RKO (cell line): Measurements from ENCODE around the gene PHF23.

ENCODE experiments used
- DNase-seq: peaks from one replicate; pipeline ENCODE4 v3.0.0-alpha.2; 2016; ENCODE audit warnings: low spot score

Gene PHF23

DNA sequence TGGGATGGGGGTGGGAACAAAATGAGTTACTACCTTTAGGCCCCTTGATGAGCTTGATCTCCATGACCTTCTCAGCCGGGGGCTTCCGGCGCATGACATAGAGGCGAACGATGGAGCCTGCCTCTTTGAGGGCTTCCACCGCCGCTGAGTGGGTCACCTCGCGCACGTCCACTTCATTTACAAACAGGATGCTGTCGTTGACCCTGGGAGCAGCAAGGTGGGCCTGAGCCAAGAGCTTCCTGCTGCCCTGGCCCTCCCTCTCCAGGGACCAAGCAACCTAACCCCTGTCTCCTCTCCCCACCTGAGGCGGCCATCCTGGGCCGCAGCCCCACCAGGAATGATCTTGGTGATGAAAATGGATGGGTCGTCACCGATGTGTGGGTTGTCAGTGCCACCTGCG is 35.9 kb downstream of the PHF23 start:
- DNase-seq: no peak

DNA sequence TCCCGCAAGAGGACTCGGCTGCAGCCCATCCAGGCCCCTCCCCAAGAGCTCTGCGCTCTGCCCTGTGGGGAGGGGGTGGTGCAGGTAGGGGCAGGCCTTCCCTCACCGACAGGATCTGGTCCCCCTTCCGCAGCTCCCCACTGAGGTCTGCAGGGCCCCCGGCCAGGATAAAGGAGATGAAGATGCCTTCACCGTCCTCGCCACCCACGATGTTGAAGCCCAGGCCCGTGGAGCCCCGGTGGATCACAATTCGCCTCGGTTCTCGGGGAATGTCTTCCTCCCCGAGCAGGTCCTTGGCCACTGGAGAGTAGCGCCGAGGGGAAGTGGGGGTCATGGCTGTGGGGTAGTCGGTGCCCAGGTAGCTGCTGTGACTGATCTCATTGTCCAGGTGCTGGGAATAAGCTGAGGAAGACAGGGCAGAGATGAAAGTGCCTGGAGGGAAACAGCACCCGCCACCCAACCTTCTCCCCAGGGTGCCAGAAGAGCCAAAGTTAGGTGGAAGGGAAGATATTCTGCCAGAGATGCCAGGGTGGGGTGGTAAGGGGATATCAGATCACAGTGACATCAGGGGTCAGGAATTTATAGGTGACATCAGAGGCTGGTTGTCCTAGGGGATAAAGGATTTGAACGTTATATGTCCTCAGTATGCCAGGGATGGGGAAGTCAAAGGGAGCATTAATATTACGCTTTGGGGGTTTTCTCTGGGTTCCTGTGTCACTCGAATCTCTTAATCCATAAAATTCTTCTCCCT is 42.4 kb downstream of the PHF23 start:
- no peak for DNase-seq

DNA sequence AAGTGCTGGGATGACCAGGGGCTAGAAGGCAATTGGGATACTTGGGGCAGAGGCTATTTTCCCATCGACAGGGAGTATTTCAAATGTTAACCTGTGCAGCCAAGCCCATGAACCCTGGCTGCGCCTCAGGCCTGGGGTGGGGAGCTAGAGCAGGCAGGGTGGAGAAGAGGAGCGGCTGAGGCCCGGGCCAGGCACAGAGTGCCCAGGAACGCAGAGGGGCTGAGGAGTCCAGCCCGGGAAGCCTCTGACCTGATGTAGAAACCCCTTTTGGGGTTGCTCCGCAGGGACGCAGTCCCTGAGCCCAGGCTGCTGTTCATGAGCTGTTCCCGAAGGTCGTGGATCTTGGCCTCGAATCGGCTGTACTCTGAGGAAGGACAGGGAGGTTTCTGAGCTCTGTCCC is 43.3 kb downstream of the PHF23 start:
- no peak for DNase-seq

DNA sequence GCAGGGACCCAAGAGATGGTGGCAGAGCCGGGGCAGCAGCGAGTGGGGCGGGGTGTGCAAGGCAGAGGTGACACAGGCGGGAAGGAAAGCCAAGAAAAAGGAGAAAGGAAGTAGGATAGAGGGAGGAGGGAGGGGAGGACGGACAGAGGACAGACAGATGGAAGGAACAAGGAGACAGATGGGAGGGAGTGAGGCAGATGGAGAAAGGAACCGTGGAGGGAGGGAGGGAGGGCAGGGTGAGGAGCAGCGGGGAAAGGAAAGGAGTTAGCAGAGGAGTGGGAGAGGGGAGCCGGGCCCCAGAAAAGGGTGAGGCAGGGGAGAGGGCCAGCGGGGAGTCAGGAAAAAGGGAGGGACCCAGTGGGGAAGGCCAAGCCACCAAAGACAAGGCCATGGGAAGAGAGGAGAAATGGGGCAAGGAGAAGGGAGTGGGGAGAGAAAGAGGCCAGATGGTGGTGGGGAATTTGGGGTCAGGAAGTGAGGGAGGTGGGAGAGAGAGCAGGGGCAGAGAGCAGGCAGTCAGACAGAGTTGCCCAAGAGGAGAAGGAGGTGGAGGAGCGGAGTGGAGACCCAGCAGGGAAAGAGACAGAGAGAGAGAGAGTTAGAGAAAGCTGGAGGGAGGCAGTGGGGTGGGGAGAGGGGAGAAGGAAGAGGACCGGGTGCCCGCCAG is 46.9 kb downstream of the PHF23 start:
- no peak for DNase-seq

DNA sequence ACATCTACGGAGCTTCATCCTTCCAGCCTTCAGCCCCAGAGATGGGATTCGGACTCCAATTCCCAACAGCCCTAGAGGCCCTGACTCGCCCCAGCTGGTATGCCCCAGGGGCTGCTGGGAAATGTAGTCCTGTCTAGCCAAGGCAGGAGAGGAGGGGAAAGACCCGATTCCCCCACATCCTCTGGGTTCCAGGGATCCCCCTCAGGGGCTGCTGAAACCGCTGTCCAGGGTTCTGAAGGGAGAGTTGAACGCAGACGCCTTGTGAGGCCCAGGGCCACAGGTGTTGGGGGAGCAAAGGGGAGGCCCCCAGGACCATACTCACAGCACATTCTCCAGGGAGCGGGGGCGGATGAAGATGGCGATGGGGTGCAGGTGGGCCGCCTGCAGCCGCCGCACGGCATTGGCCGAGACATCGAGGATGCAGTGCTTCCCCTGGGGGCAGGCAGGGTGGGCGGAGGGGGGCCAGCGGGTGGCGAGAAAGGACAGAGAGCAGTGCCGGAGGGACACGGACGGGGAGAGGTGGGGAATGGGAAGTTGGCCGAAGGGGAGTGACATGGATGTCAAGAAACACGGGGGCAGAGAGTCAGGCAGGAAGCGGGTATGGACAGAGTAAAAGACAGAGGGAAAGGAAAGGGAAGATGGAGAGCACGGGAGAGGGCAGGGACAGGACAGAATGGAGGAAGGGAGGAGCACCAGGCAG is 47.5 kb downstream of the PHF23 start:
- peak; percentile 39 for DNase-seq

DNA sequence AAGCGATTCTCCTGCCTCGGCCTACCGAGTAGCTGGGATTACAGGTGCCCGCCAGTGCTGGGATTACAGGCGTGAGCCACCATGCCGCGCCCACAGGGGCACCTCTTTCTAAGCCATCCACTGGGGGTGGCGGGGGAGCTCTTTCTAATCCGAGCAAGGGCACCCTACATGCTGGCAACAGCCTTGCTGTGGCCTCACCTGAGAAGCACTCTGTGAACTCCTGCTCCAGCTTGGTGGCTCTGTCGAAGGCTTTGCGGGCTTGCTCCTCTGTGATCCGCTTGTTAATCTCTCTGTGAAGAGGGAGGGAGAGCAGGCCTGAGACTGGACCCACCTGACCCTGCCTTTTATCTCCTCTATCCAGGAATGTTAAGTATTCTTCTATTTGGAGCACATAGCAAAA is 48.2 kb downstream of the PHF23 start:
- no peak for DNase-seq

DNA sequence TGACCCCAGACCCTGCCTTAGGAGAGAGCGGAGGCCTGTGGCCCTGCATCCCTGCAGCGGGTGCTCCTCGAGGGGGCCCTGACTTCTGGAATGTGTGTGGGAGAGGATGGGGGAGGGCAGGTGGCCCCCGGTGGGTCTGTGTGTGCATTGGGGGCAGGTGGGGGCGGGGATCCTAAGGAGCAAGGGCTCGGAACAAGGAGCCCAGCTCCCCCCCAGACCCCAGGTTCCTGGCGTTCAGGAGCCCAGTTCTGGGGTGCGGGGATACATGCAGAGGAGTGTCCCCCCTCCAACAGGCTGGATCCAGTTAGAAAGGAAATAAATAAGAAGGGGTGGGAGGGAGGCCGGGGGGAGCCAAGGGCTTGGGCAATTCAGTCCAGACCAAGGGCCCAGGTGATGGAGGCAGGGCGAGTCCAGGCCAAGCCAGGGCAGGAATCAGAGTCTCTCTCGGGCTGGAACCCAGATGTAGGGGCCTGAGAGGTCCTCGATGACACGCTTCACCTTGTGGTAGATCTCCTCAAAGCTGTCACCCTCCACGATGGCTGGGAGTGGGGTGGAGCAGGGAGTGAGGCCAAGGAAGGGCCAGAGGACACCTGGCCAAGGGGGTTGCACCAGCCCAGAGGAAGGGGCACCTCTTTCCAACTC is 48.9 kb downstream of the PHF23 start:
- DNase-seq: no peak

DNA sequence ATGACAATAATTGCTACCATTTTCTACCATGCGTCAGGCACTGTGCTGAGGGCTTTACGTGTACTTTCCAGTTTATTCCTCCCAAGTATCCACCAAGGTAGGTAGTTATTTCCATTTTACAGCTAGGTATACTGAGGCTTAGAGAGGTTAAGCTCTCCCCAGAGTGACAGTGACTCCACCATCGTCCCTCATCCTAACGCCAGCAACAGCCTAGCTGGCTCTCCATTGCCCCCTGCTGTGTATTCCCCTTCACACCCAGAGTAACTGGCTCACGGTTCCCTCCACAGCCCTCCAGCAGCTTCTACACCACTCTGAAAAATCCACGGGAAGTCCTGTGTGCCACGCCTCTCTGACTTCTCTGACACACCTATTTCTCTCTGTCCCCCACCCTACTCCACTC is 53.0 kb downstream of the PHF23 start:
- no peak for DNase-seq
